Skin of body (tissue), 2 donors: ENCODE results near the gene TGM4. TPM values are rescaled to one million over a fixed set of nuclear protein-coding genes. Genes with fewer than 3 reads are reported as not detected.

ENCODE experiments used
- DNase-seq: peaks from one replicate; lab custom pipeline; 2025; lab: John Stamatoyannopoulos, UW
- total RNA-seq: library from RNA; depleted of rRNA; stranded (reverse); fragments of >200 nt; gene quantifications from one replicate; pipeline ENCODE4 v1.2.3, GENCODE V29; 2014

The TGM4 gene
- total RNA-seq, 1 donor from 2014 or later = not detected

DNA sequence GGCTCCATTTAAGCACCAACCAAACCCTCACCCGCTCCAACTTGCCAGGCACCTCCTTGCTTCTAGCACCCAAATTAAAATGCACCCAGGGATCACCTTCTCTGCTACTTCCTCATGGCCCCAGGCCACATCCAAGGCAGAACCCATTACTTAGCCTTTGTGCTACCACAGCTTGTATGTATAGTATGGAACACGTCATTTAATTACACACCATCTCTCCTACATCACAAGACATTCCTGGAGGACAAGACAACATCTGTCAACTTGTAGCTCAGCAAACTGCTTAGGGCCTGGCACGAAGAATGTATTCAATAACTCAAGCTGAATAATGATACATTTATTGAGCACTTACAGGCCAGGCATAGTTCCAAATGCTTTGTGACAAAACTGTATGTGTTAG is 78.3 kb downstream of the TGM4 start:
- DNase-seq = no peak

DNA sequence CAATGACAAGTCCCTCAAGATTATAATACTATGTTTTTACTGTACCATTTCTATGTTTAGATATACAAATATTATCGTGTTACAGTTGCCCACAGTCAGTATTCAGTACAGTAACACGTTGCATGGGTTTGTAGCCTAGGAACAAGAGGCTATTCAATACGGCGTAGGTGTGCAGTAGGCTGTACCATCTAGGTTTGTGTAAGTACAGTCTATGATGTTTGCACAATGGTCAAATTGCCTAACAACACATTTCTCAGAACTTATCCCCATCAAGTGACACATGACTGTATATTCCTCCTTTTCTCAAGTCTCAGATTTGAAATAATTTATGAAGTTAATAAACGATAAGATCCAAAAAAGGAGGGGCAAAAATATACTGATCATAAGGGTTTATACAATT is 79.9 kb downstream of the TGM4 start:
- DNase-seq = no peak

DNA sequence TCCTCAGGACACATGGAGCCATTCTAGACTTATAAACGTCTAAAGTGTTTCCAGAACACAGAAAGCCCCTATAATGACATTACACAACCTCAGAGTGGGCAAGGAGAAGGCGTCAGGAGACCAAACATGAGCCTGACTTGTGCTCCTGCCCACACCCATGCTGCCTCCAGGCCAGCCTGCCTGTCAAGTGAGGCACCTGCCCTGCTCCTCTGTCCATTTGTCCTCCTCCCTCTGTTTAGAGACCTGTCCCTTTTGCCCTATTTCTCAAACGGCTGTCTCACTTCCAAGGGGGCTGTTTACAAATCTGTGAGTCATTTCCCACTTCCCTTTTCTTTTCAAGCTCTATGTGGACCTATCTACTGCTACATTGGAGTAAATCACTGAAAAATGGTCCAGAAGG is 80.6 kb downstream of the TGM4 start:
- DNase-seq = no peak

DNA sequence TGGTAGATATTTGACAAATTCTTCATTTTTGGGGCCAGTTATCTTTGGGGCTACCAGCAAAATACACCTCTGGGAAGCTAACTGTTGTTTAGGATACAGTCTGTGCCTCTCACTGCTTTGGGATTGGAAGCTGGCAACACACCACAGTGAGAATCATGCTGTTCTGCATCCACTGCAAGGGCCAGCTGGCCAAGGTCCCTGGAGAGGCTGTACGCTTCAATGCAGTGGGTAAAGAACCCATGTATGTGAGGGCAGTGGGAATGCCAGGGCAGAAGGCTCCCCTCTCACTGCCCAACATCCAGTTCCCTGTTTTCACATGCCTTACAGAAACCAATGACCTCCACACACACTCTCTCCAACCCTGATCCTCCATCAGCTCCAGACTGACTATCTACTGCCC is 81.5 kb downstream of the TGM4 start:
- no peak for DNase-seq

DNA sequence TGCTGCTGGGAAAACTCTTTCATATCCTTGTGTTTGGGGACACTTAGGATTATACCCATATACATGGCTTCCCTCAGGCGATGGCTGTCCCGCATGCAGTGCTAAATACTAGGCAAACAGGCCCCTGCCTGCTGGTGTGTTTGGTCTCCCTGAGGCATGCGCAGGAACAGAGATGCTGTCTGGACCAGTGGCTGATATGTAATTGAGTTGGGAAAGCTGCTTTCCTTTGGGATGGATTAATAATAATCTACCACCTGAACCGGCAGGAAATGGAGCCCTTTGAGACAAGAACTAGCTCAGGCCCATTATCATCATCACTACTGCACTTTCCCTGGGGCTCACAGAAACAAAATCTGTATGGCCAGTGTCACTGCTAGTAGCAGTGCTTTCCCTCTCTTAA is 83.6 kb downstream of the TGM4 start:
- DNase-seq = no peak

DNA sequence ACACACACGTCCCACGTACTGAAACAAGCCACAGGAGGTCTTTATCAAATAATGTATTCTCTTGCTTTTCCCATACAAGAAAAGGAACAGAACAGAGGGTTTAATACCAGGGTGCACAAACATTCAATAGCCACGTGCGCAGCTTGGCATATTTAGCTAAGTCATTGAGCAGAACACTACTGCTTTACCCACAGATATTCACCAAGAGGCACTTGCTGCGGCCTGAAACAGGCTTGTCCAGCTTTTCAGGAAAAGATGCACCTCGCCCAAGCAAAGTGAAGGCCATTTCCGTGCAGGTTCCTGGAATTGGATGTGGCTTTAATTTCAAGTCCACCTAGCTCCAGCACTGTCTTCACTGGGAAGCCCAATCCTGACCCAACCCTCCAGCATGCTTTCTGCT is 84.0 kb downstream of the TGM4 start:
- DNase-seq = no peak

DNA sequence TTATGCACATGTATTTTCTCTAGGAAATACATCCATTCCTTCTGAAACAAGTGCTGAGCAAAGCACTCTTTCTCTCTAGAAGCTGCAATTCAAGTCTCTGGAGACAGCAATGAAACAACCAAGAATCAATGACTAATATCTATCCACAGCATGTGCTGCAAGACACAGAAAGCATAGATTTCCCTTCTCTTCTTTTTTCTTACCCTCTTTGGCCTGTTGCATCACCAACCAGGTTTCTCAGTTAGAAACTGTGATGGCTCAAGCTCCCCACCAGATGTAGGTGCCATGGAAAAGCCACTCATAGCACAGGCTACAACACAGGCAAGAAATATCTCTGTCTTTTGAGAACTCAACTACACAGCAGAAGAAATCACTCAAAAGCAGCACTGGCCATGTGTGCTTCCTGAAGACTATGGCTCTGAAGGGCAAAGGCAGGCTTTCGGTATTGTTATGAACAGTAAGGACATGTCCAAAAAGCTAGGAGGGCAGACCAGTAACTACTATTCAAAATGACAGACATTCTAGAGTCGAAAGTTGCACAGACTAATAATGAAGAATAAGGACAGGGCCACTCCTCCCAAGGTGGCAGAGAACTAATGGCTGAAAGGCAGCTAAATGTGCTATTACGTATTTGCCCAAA is 86.1 kb downstream of the TGM4 start:
- DNase-seq = no peak

DNA sequence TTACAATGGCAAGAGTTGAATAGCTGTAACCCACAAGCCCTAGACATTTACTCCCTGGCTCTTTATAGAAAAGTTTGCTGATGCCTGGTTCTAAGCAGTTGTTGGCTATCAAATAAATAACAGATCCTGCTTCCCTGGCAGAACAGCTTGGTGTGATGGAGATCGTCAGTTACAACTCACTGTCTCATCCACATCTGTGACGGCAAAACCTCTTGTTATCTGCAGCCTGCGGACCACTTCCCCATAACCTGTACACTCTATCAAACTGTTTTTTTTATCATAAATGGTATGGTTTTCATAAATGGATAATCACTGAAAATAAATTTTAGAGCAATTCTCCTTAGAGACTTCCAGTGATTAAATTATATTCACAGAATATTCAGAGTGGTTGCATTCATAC is 87.5 kb downstream of the TGM4 start:
- no peak for DNase-seq

DNA sequence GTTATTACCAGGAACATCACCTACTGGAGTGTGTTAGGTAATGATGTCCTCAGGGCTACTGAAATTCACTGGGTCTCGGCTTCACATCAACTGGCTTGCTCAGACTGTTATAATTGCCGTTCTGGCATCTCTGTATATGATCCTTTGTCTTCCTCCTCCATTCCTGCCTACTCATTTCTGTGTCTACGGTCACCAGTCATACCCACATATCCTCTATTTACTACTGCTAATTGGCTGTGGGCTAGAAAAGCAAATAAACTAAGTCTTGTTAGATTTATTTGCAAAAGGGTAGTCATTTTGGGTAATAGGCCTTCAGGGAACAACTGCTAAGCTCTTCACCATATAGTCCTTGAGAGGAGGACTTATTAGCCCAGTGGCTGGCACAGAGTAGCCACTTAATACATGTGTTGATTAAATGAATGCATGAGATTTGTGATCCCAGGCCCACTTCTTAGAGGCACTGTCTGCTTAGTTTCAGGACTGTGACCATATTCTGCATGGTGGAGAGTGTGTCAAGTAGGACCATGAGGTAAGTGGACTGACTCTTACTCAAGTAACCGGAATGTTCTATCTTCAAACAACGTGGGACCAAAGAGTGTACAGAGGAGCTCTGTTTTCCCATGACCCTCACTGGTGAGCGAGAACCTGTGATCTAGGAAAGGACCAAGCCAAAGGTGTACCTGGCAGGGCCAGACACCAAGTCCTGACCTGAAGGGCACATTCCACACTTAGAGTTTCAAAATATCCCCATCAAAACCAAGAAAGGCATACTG is 88.4 kb downstream of the TGM4 start:
- no peak for DNase-seq

DNA sequence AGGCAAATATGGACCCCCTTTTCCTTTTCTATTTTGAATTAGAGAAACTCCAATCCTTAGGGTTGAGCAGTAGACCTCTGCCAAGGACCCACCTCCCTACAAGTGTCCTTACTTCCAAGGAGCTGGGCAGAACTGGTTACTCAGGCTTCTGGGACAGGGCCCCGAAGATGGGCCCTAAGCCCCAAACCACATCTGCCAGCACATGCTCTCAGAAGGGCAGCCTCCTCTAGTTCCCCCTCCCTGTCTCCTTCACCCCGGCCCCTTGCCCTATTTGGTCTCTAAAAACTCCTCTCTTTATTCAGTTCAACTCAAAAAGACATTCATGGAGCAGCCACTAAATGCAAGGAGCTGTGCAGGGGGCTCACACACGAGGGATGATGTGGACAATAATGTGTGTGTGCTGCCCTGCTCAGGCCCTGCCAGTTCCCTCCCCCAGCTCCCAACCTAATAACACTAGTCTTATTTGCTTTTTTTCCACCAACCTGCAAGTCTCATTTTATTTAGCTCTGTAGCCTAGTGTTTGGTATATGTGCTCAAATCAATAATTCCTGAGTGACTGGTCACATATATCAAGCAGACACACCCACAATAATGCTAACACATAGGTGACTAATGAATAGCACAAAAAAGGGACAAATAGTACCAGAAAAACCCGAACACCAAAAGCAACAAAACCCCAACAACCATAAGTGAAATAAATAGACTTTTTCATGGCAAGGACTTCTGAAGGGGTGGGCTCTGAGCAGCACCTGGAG is 89.3 kb downstream of the TGM4 start:
- DNase-seq = no peak

Other genes with a start within 250 kb of the TGM4 start
- gene ZNF197, start 249.6 kb upstream of the TGM4 start, total RNA-seq = 22.1 TPM
- gene ZNF35, start 225.9 kb upstream of the TGM4 start, total RNA-seq = 10.8 TPM
- gene ZNF502, start 161.9 kb upstream of the TGM4 start, total RNA-seq = 6.8 TPM
- 5.1 TPM for gene ZNF501, start 145.0 kb upstream of the TGM4 start, total RNA-seq
- 18.3 TPM for gene KIAA1143, start 113.0 kb upstream of the TGM4 start, total RNA-seq
- gene KIF15, start 112.8 kb upstream of the TGM4 start, total RNA-seq = 9.5 TPM
- gene TMEM42, start 12.7 kb upstream of the TGM4 start, total RNA-seq = 7.0 TPM
- gene ZDHHC3, start 101.6 kb downstream of the TGM4 start, total RNA-seq = 44.7 TPM
- gene EXOSC7, start 101.6 kb downstream of the TGM4 start, total RNA-seq = 40.7 TPM
- 54.6 TPM for gene CLEC3B, start 151.7 kb downstream of the TGM4 start, total RNA-seq